ENCODE data around the gene TBATA.

- TF ChIP-seq CTCF (IDR thresholded peaks at IDR 0.05) (no peak), ZFX (IDR thresholded peaks at IDR 0.05; ENCODE audit: borderline replicate concordance) (no peak)
These were observed 40.5 kb downstream of the TBATA start for GRCh38 chr10:70744617-70745143.

All from 22Rv1 (cell line).